HL-60/S4 treated with retinoic acid at 250 ng/mL for 4 days and 3 days (cell line): ENCODE measurements around the gene SHLD2.
"Not testable (repeated sequence)": the region's sequence is repeated elsewhere in the genome, so short reads cannot be mapped to it uniquely, and the experiment has no call there.

Source experiments
- in situ Hi-C: fragments of 300-500 bp; cut with MboI; formaldehyde crosslinking; loops from 2 replicates; pipeline ENCODE4 v1.7.0; 2022; ENCODE audit warnings: low sequenced_read_pairs

SHLD2 gene

GRCh38 chr10:87137478-87137877 is 42.5 kb downstream of the SHLD2 start:
- in situ Hi-C loops = not testable (repeated sequence)

- in situ Hi-C loops = not testable (repeated sequence)
Observed at GRCh38 chr10:87142230-87143108, 47.5 kb downstream of the SHLD2 start.

GRCh38 chr10:87143109-87143418 is 48.1 kb downstream of the SHLD2 start:
- in situ Hi-C loops = not testable (repeated sequence)

- in situ Hi-C loops = not testable (repeated sequence)
Observed at GRCh38 chr10:87145598-87145997, 50.6 kb downstream of the SHLD2 start.

GRCh38 chr10:87149020-87149609 is 54.1 kb downstream of the SHLD2 start:
- in situ Hi-C loops = not testable (repeated sequence)

- in situ Hi-C loops = not testable (repeated sequence)
Observed at GRCh38 chr10:87151516-87151915, 56.5 kb downstream of the SHLD2 start.

- in situ Hi-C loops = not testable (repeated sequence)
Observed at GRCh38 chr10:87156841-87157240, 61.8 kb downstream of the SHLD2 start.

GRCh38 chr10:87157821-87158220 is 62.8 kb downstream of the SHLD2 start:
- in situ Hi-C loops = not testable (repeated sequence)

GRCh38 chr10:87162703-87163293 is 67.8 kb downstream of the SHLD2 start:
- in situ Hi-C loops = not testable (repeated sequence)

- in situ Hi-C loops = not testable (repeated sequence)
Observed at GRCh38 chr10:87163414-87163813, 68.4 kb downstream of the SHLD2 start.

GRCh38 chr10:87169857-87170256 is 74.9 kb downstream of the SHLD2 start:
- in situ Hi-C loops = not testable (repeated sequence)

- in situ Hi-C loops = not testable (repeated sequence)
Observed at GRCh38 chr10:87170705-87171104, 75.7 kb downstream of the SHLD2 start.

- in situ Hi-C loops = not testable (repeated sequence)
Observed at GRCh38 chr10:87171670-87172069, 76.7 kb downstream of the SHLD2 start.

GRCh38 chr10:87172178-87172577 is 77.2 kb downstream of the SHLD2 start:
- in situ Hi-C loops = not testable (repeated sequence)

GRCh38 chr10:87177587-87177986 is 82.6 kb downstream of the SHLD2 start:
- in situ Hi-C loops = not testable (repeated sequence)

GRCh38 chr10:87184421-87184820 is 89.4 kb downstream of the SHLD2 start:
- in situ Hi-C loops = not testable (repeated sequence)

GRCh38 chr10:87186016-87186415 is 91.0 kb downstream of the SHLD2 start:
- in situ Hi-C loops = not testable (repeated sequence)

GRCh38 chr10:87187573-87187972 is 92.6 kb downstream of the SHLD2 start:
- in situ Hi-C loops = not testable (repeated sequence)

GRCh38 chr10:87191841-87192240 is 96.8 kb downstream of the SHLD2 start:
- in situ Hi-C loops = not testable (repeated sequence)

- in situ Hi-C loops = not testable (repeated sequence)
Observed at GRCh38 chr10:87200924-87201323, 105.9 kb downstream of the SHLD2 start.

GRCh38 chr10:87204801-87205200 is 109.8 kb downstream of the SHLD2 start:
- in situ Hi-C loops = not testable (repeated sequence)

GRCh38 chr10:87206922-87207321 is 111.9 kb downstream of the SHLD2 start:
- in situ Hi-C loops = not testable (repeated sequence)
